DOHH2 (cell line): ENCODE data around the gene PWP1.

ENCODE experiments used
- H3F3A ChIP-seq: fragments of 200-600 bp; sonication (generic), shearing (Covaris generic); 2 replicates; pipeline ENCODE4 v1.6.0; 2016; ENCODE audit warnings: antibody characterized with exemption, mild to moderate bottlenecking; ENCODE audit not compliant: control insufficient read depth, insufficient read depth
- H3K27ac ChIP-seq: fragments of 200-600 bp; sonication (generic); 2 replicates; pipeline ENCODE4 v1.5.1; 2014; ENCODE audit warnings: low read depth, mild to moderate bottlenecking, low read length, moderate library complexity
- H3K27me3 ChIP-seq: fragments of 200-600 bp; sonication (generic); 2 replicates; pipeline ENCODE4 v1.6.1; 2014; ENCODE audit warnings: mild to moderate bottlenecking, low read length, mixed read lengths; ENCODE audit not compliant: control insufficient read depth
- H3K36me3 ChIP-seq: fragments of 200-600 bp; sonication (generic); 2 replicates; pipeline ENCODE4 v1.6.1; 2014; ENCODE audit warnings: mild to moderate bottlenecking, low read length, moderate library complexity, mixed read lengths; ENCODE audit not compliant: control insufficient read depth
- H3K4me1 ChIP-seq: fragments of 200-600 bp; sonication (generic); 2 replicates; pipeline ENCODE4 v1.6.1; 2014; ENCODE audit warnings: mild to moderate bottlenecking, low read length, mixed read lengths; ENCODE audit not compliant: control insufficient read depth
- H3K4me2 ChIP-seq: fragments of 200-600 bp; sonication (generic); 2 replicates; pipeline ENCODE4 v1.6.0; 2014; ENCODE audit warnings: mild to moderate bottlenecking, low read length, moderate library complexity
- H3K4me3 ChIP-seq: fragments of 200-600 bp; sonication (generic); 2 replicates; pipeline ENCODE4 v1.5.1; 2014; ENCODE audit warnings: mild to moderate bottlenecking, low read length, mixed read lengths
- H3K79me2 ChIP-seq: fragments of 200-600 bp; sonication (generic); 2 replicates; pipeline ENCODE4 v1.6.1; 2014; ENCODE audit warnings: mild to moderate bottlenecking, low read length, mixed read lengths; ENCODE audit not compliant: control insufficient read depth
- H3K9me2 ChIP-seq: fragments of 200-600 bp; sonication (generic); replicated peaks from 2 replicates; pipeline ENCODE4 v1.6.1; 2014; ENCODE audit warnings: mild to moderate bottlenecking, low read length, mixed read lengths; ENCODE audit not compliant: control insufficient read depth
- H3K9me3 ChIP-seq: fragments of 200-600 bp; sonication (generic); 2 replicates; pipeline ENCODE4 v1.6.1; 2014; ENCODE audit warnings: antibody characterized with exemption, low read length, mixed read lengths; ENCODE audit not compliant: control insufficient read depth, insufficient read depth
- H4K20me1 ChIP-seq: fragments of 200-600 bp; sonication (generic); 2 replicates; pipeline ENCODE4 v1.6.0; 2014; ENCODE audit warnings: low read depth, mild to moderate bottlenecking, antibody characterized with exemption, low read length, moderate library complexity; ENCODE audit not compliant: control insufficient read depth, insufficient read depth
- EZH2phosphoT487 ChIP-seq: fragments of 200-600 bp; sonication (generic); IDR thresholded peaks from 2 replicates; pipeline ENCODE4 v1.6.1; 2017; ENCODE audit warnings: borderline replicate concordance, mild to moderate bottlenecking, antibody characterized with exemption, low read length, moderate library complexity, mixed read lengths
- TF ChIP-seq, protein P1 (sequence below): fragments of 200-600 bp; sonication (generic); IDR thresholded peaks from one replicate; pipeline ENCODE4 v1.5.1; 2014; ENCODE audit warnings: antibody characterized with exemption, mild to moderate bottlenecking, low read depth, low read length; ENCODE audit not compliant: poor library complexity, severe bottlenecking

The PWP1 gene

DNA sequence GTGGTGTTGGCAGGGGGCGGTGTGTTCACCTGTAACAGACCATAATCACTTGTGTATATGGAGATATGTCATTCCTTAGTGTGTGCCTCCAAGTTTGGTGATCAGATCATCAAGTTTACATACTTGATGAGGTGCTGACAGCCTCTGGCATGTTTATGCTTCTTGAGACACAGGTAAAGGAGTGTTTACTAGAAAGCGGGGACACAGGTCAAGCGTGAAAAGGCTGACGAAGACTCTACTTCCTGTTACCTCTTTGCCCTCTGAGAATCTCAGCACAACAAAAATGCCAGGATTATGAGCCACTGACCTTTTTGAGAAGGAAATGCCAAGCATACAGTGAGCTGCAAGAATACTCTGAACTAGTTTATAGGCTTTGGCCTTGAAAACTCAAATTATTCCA lies 45.8 kb downstream of the PWP1 start:
- peaks cover 5% of the 10 kb centered on the region for H3K4me1 ChIP-seq

GRCh38 chr12:107732365-107732764 lies 46.8 kb downstream of the PWP1 start:
- Histone ChIP-seq H3K36me3 (peaks cover 44% of the 10 kb centered on the region), H3K4me2 (no peak overlapping the region), H3K9me3 (no peaks in the 10 kb centered on the region), H3K27me3 (no peaks in the 10 kb centered on the region), H3K4me1 (peaks cover 14% of the 10 kb centered on the region), H4K20me1 (peaks cover 7% of the 10 kb centered on the region; the same call in 1 of the 2 replicates), H3K79me2 (0 out of 2 replicates have a peak, but pooled peaks cover 3% of the 10 kb centered on the region), H3K27ac (no peak overlapping the region), H3F3A (peaks cover 5% of the 10 kb centered on the region; the same call in 1 of the 2 replicates), H3K9me2 (no peaks in the 10 kb centered on the region), H3K4me3 (no peak overlapping the region)
- TF ChIP-seq EZH2phosphoT487 = no peak
- TF ChIP-seq, protein P1, sequence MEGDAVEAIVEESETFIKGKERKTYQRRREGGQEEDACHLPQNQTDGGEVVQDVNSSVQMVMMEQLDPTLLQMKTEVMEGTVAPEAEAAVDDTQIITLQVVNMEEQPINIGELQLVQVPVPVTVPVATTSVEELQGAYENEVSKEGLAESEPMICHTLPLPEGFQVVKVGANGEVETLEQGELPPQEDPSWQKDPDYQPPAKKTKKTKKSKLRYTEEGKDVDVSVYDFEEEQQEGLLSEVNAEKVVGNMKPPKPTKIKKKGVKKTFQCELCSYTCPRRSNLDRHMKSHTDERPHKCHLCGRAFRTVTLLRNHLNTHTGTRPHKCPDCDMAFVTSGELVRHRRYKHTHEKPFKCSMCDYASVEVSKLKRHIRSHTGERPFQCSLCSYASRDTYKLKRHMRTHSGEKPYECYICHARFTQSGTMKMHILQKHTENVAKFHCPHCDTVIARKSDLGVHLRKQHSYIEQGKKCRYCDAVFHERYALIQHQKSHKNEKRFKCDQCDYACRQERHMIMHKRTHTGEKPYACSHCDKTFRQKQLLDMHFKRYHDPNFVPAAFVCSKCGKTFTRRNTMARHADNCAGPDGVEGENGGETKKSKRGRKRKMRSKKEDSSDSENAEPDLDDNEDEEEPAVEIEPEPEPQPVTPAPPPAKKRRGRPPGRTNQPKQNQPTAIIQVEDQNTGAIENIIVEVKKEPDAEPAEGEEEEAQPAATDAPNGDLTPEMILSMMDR = no peak

More for the DNA sequence above, 45.8 kb downstream of the PWP1 start:
- TF ChIP-seq EZH2phosphoT487 = no peak
- TF ChIP-seq, protein P1 = no peak
- H3K4me2 ChIP-seq = no peak overlapping the region
- H3K79me2 ChIP-seq = no peaks in the 10 kb centered on the region
- H3K27me3 ChIP-seq = no peaks in the 10 kb centered on the region
- no peaks in the 10 kb centered on the region for H3K9me2 ChIP-seq
- H3K4me3 ChIP-seq = no peak overlapping the region
- H4K20me1 ChIP-seq = peaks cover 7% of the 10 kb centered on the region; the same call in 1 of the 2 replicates
- no peaks in the 10 kb centered on the region for H3K9me3 ChIP-seq
- H3K36me3 ChIP-seq = peaks cover 35% of the 10 kb centered on the region
- H3F3A ChIP-seq = peaks cover 5% of the 10 kb centered on the region; the same call in 1 of the 2 replicates
- H3K27ac ChIP-seq = no peak overlapping the region

DNA sequence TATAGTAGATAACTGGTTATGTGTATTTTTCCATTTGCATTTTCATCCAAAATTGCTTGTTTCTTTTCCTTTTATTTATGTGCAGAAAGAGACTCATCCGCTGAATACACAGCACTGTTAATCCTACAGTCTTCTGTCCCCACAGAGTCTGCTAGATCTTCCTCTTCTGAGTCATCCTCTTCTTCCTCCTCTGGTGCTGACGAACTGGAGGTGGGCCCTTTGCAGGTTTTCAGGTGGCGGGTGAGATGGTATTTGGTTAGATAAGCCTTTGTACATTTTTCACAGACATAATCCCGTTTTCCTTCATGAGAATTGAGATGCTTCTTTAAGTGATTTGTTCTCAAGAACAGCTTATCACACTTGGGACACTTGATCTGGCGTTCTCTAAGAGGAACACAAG lies 48.5 kb downstream of the PWP1 start:
- H3K9me2 ChIP-seq = no peaks in the 10 kb centered on the region
- no peaks in the 10 kb centered on the region for H3K9me3 ChIP-seq
- peaks cover 5% of the 10 kb centered on the region; the same call in 1 of the 2 replicates for H3F3A ChIP-seq
- H3K27me3 ChIP-seq = no peaks in the 10 kb centered on the region
- H3K27ac ChIP-seq = no peak overlapping the region
- peaks cover 23% of the 10 kb centered on the region for H3K4me1 ChIP-seq
- TF ChIP-seq EZH2phosphoT487 = no peak
- TF ChIP-seq, protein P1 = no peak
- H3K79me2 ChIP-seq = 0 out of 2 replicates have a peak, but pooled peaks cover 3% of the 10 kb centered on the region
- H3K4me2 ChIP-seq = no peak overlapping the region
- H3K4me3 ChIP-seq = no peak overlapping the region
- H4K20me1 ChIP-seq = peaks cover 7% of the 10 kb centered on the region; the same call in 1 of the 2 replicates
- peaks cover 62% of the 10 kb centered on the region for H3K36me3 ChIP-seq
